ENCODE measurements around the gene TMEM132D. TPM values are rescaled to one million over a fixed set of nuclear protein-coding genes. Genes with fewer than 3 reads are reported as not detected.

The TMEM132D gene
- total RNA-seq, 1 donor from 2014 or later: not detected

GRCh38 chr12:129606239-129606638 lies 297.6 kb downstream of the TMEM132D start:
- no peaks in the 10 kb centered on the region for H3K27me3 Mint-ChIP-seq (ENCODE audit: insufficient read depth)
- no peak for DNase-seq (ENCODE audit: low spot score)
- no peaks in the 10 kb centered on the region for H3K36me3 Mint-ChIP-seq (ENCODE audit: low read depth)
- intact Hi-C loops (cut with micrococcal nuclease): no loop called here
- H3K27ac Mint-ChIP-seq: no peak overlapping the region
- H3K4me1 Mint-ChIP-seq (ENCODE audit: low read depth): no peaks in the 10 kb centered on the region
- H3K4me3 Mint-ChIP-seq: no peak overlapping the region
- peaks cover 7% of the 10 kb centered on the region for H3K9me3 Mint-ChIP-seq

- Mint-ChIP-seq H3K27ac (no peak overlapping the region), H3K4me1 (ENCODE audit: low read depth) (no peaks in the 10 kb centered on the region)
Measured at GRCh38 chr12:129605666-129606065, 298.2 kb downstream of the TMEM132D start.

GRCh38 chr12:129604506-129604905 lies 299.3 kb downstream of the TMEM132D start:
- peaks cover 11% of the 10 kb centered on the region for H3K9me3 Mint-ChIP-seq
- intact Hi-C loops (cut with micrococcal nuclease): no loop called here
- H3K27ac Mint-ChIP-seq: no peak overlapping the region
- H3K4me3 Mint-ChIP-seq: no peak overlapping the region
- H3K36me3 Mint-ChIP-seq (ENCODE audit: low read depth): no peaks in the 10 kb centered on the region
- no peaks in the 10 kb centered on the region for H3K4me1 Mint-ChIP-seq (ENCODE audit: low read depth)
- no peak for DNase-seq (ENCODE audit: low spot score)
- H3K27me3 Mint-ChIP-seq (ENCODE audit: insufficient read depth): no peaks in the 10 kb centered on the region

More at GRCh38 chr12:129605666-129606065, 298.2 kb downstream of the TMEM132D start:
- H3K9me3 Mint-ChIP-seq: peaks cover 8% of the 10 kb centered on the region
- no peaks in the 10 kb centered on the region for H3K27me3 Mint-ChIP-seq (ENCODE audit: insufficient read depth)
- no peaks in the 10 kb centered on the region for H3K36me3 Mint-ChIP-seq (ENCODE audit: low read depth)
- DNase-seq (ENCODE audit: low spot score): no peak
- H3K4me3 Mint-ChIP-seq: no peak overlapping the region
- intact Hi-C loops (cut with micrococcal nuclease): no loop called here

GRCh38 chr12:129599406-129599805 lies 304.4 kb downstream of the TMEM132D start:
- Mint-ChIP-seq H3K27me3 (ENCODE audit: insufficient read depth) (no peaks in the 10 kb centered on the region), H3K4me3 (no peak overlapping the region), H3K4me1 (ENCODE audit: low read depth) (no peaks in the 10 kb centered on the region), H3K27ac (no peak overlapping the region), H3K9me3 (peaks cover 14% of the 10 kb centered on the region), H3K36me3 (ENCODE audit: low read depth) (no peaks in the 10 kb centered on the region)
- no peak for DNase-seq (ENCODE audit: low spot score)
- intact Hi-C loops (cut with micrococcal nuclease): no loop called here

GRCh38 chr12:129594098-129594497 lies 309.7 kb downstream of the TMEM132D start:
- no peak overlapping the region for H3K4me3 Mint-ChIP-seq
- peaks cover 24% of the 10 kb centered on the region for H3K9me3 Mint-ChIP-seq
- H3K36me3 Mint-ChIP-seq (ENCODE audit: low read depth): no peaks in the 10 kb centered on the region
- no peak overlapping the region for H3K27ac Mint-ChIP-seq
- no peaks in the 10 kb centered on the region for H3K4me1 Mint-ChIP-seq (ENCODE audit: low read depth)
- no peaks in the 10 kb centered on the region for H3K27me3 Mint-ChIP-seq (ENCODE audit: insufficient read depth)
- intact Hi-C loops (cut with micrococcal nuclease): no loop called here
- DNase-seq (ENCODE audit: low spot score): no peak

- DNase-seq (ENCODE audit: low spot score): no peak
- no peaks in the 10 kb centered on the region for H3K4me1 Mint-ChIP-seq (ENCODE audit: low read depth)
- intact Hi-C loops (cut with micrococcal nuclease): no loop called here
- peaks cover 29% of the 10 kb centered on the region for H3K9me3 Mint-ChIP-seq
- no peaks in the 10 kb centered on the region for H3K27me3 Mint-ChIP-seq (ENCODE audit: insufficient read depth)
- no peaks in the 10 kb centered on the region for H3K36me3 Mint-ChIP-seq (ENCODE audit: low read depth)
- no peak overlapping the region for H3K27ac Mint-ChIP-seq
- H3K4me3 Mint-ChIP-seq: no peak overlapping the region
Measured at GRCh38 chr12:129592449-129592848, 311.4 kb downstream of the TMEM132D start.

GRCh38 chr12:129589503-129589902 lies 314.3 kb downstream of the TMEM132D start:
- no peaks in the 10 kb centered on the region for H3K27me3 Mint-ChIP-seq (ENCODE audit: insufficient read depth)
- H3K4me1 Mint-ChIP-seq (ENCODE audit: low read depth): no peaks in the 10 kb centered on the region
- peaks cover 41% of the 10 kb centered on the region for H3K9me3 Mint-ChIP-seq
- no peaks in the 10 kb centered on the region for H3K36me3 Mint-ChIP-seq (ENCODE audit: low read depth)
- no peak overlapping the region for H3K4me3 Mint-ChIP-seq
- intact Hi-C loops (cut with micrococcal nuclease): no loop called here
- DNase-seq (ENCODE audit: low spot score): no peak
- no peak overlapping the region for H3K27ac Mint-ChIP-seq

GRCh38 chr12:129588142-129588541 lies 315.7 kb downstream of the TMEM132D start:
- no peaks in the 10 kb centered on the region for H3K27me3 Mint-ChIP-seq (ENCODE audit: insufficient read depth)
- no peak for DNase-seq (ENCODE audit: low spot score)
- H3K9me3 Mint-ChIP-seq: peaks cover 48% of the 10 kb centered on the region
- no peaks in the 10 kb centered on the region for H3K4me1 Mint-ChIP-seq (ENCODE audit: low read depth)
- H3K36me3 Mint-ChIP-seq (ENCODE audit: low read depth): no peaks in the 10 kb centered on the region
- no peak overlapping the region for H3K4me3 Mint-ChIP-seq
- H3K27ac Mint-ChIP-seq: no peak overlapping the region
- intact Hi-C loops (cut with micrococcal nuclease): no loop called here

- peaks cover 45% of the 10 kb centered on the region for H3K9me3 Mint-ChIP-seq
- DNase-seq (ENCODE audit: low spot score): no peak
- no peak overlapping the region for H3K4me3 Mint-ChIP-seq
- H3K36me3 Mint-ChIP-seq (ENCODE audit: low read depth): no peaks in the 10 kb centered on the region
- intact Hi-C loops (cut with micrococcal nuclease): no loop called here
- H3K27me3 Mint-ChIP-seq (ENCODE audit: insufficient read depth): no peaks in the 10 kb centered on the region
- no peak overlapping the region for H3K27ac Mint-ChIP-seq
- no peaks in the 10 kb centered on the region for H3K4me1 Mint-ChIP-seq (ENCODE audit: low read depth)
Measured at GRCh38 chr12:129585296-129585695, 318.5 kb downstream of the TMEM132D start.

- no peaks in the 10 kb centered on the region for H3K27me3 Mint-ChIP-seq (ENCODE audit: insufficient read depth)
- H3K27ac Mint-ChIP-seq: no peak overlapping the region
- intact Hi-C loops (cut with micrococcal nuclease): no loop called here
- no peak overlapping the region for H3K4me3 Mint-ChIP-seq
- no peaks in the 10 kb centered on the region for H3K4me1 Mint-ChIP-seq (ENCODE audit: low read depth)
- peaks cover 41% of the 10 kb centered on the region for H3K9me3 Mint-ChIP-seq
- no peaks in the 10 kb centered on the region for H3K36me3 Mint-ChIP-seq (ENCODE audit: low read depth)
- no peak for DNase-seq (ENCODE audit: low spot score)
Measured at GRCh38 chr12:129579879-129580278, 323.9 kb downstream of the TMEM132D start.

- intact Hi-C loops (cut with micrococcal nuclease): no loop called here
- H3K27me3 Mint-ChIP-seq (ENCODE audit: insufficient read depth): no peaks in the 10 kb centered on the region
- no peak overlapping the region for H3K4me3 Mint-ChIP-seq
- H3K36me3 Mint-ChIP-seq (ENCODE audit: low read depth): no peaks in the 10 kb centered on the region
- H3K9me3 Mint-ChIP-seq: peaks cover 16% of the 10 kb centered on the region
- H3K27ac Mint-ChIP-seq: no peak overlapping the region
- H3K4me1 Mint-ChIP-seq (ENCODE audit: low read depth): no peaks in the 10 kb centered on the region
- no peak for DNase-seq (ENCODE audit: low spot score)
Measured at GRCh38 chr12:129571901-129572494, 331.8 kb downstream of the TMEM132D start.

- DNase-seq (ENCODE audit: low spot score): no peak
- H3K27ac Mint-ChIP-seq: no peak overlapping the region
- H3K4me3 Mint-ChIP-seq: no peak overlapping the region
- peaks cover 16% of the 10 kb centered on the region for H3K9me3 Mint-ChIP-seq
- H3K36me3 Mint-ChIP-seq (ENCODE audit: low read depth): no peaks in the 10 kb centered on the region
- H3K4me1 Mint-ChIP-seq (ENCODE audit: low read depth): no peaks in the 10 kb centered on the region
- intact Hi-C loops (cut with micrococcal nuclease): no loop called here
- no peaks in the 10 kb centered on the region for H3K27me3 Mint-ChIP-seq (ENCODE audit: insufficient read depth)
Measured at GRCh38 chr12:129570796-129571400, 332.9 kb downstream of the TMEM132D start.

GRCh38 chr12:129566800-129567199 lies 337.0 kb downstream of the TMEM132D start:
- DNase-seq (ENCODE audit: low spot score): no peak
- Mint-ChIP-seq H3K36me3 (ENCODE audit: low read depth) (no peaks in the 10 kb centered on the region), H3K27me3 (ENCODE audit: insufficient read depth) (no peaks in the 10 kb centered on the region), H3K9me3 (peaks cover 29% of the 10 kb centered on the region), H3K4me3 (no peak overlapping the region), H3K4me1 (ENCODE audit: low read depth) (peaks cover 13% of the 10 kb centered on the region), H3K27ac (no peak overlapping the region)
- intact Hi-C loops (cut with micrococcal nuclease): no loop called here

GRCh38 chr12:129564768-129565167 lies 339.1 kb downstream of the TMEM132D start:
- no peaks in the 10 kb centered on the region for H3K27me3 Mint-ChIP-seq (ENCODE audit: insufficient read depth)
- intact Hi-C loops (cut with micrococcal nuclease): no loop called here
- peak overlapping the region; percentile 34 for H3K27ac Mint-ChIP-seq
- no peak for DNase-seq (ENCODE audit: low spot score)
- no peak overlapping the region for H3K4me3 Mint-ChIP-seq
- no peaks in the 10 kb centered on the region for H3K36me3 Mint-ChIP-seq (ENCODE audit: low read depth)
- peaks cover 13% of the 10 kb centered on the region for H3K4me1 Mint-ChIP-seq (ENCODE audit: low read depth)
- peaks cover 28% of the 10 kb centered on the region for H3K9me3 Mint-ChIP-seq

All from activated T-helper 1 cell treated with anti-CD3 and anti-CD28 coated beads, Interleukin-12 subunit alpha, Interleukin-12 subunit beta, Interleukin-2, Interleukin-4 antibody, amounts not matched to agents 30 ng/mL and 10 ng/mL and 1 ng/mL, durations not matched to agents 14 hours and 24 hours and 36 hours (primary cell).